Left lung (tissue), 10 donors: ENCODE data around the gene PSME3IP1. TPM values are rescaled to one million over a fixed set of nuclear protein-coding genes. Genes with fewer than 3 reads are reported as not detected.

ENCODE experiments used
- ATAC-seq: fragments of 200-7000 bp; cut with Tn5 transposase; one replicate; pipeline ENCODE4 v1.9.1; 2020; ENCODE audit warnings: moderate library complexity
- DNase-seq, 4 donors: peaks; one replicate each; pipeline ENCODE4 v3.0.0-alpha.2; 2013 to 2020
- H3K27ac ChIP-seq, 2 donors: fragments of 200-600 bp; sonication (generic) in 1 of 2; one replicate each; pipeline versions ENCODE4 v1.5.0 to v1.8.0; 2020 to 2021
- H3K27me3 ChIP-seq, 2 donors: fragments of 200-600 bp; sonication (generic) in 1 of 2; one replicate each; pipeline versions ENCODE4 v1.5.0 to v1.8.0; 2020 to 2021
- H3K36me3 ChIP-seq, 2 donors: fragments of 200-600 bp; sonication (generic) in 1 of 2; one replicate each; pipeline versions ENCODE4 v1.5.0 to v1.8.0; 2020 to 2021
- H3K4me1 ChIP-seq, 2 donors: fragments of 200-600 bp; one replicate each; pipeline ENCODE4 v1.8.0; 2021
- H3K4me3 ChIP-seq, 2 donors: fragments of 200-600 bp; sonication (generic) in 1 of 2; one replicate each; pipeline versions ENCODE4 v1.5.0 to v1.8.0; 2020 to 2021; ENCODE audit warnings: mild to moderate bottlenecking in 1 of 2
- H3K9me3 ChIP-seq, 2 donors: fragments of 200-600 bp; sonication (generic) in 1 of 2; one replicate each; pipeline versions ENCODE4 v1.5.0 to v1.8.0; 2020 to 2021
- CTCF ChIP-seq, 2 donors: fragments of 200-600 bp; sonication (generic) in 1 of 2; IDR thresholded peaks; one replicate each; pipeline versions ENCODE4 v1.5.0 to v1.8.0; 2021; ENCODE audit warnings: antibody characterized with exemption in 2 of 2
- intact Hi-C, 2 donors: fragments of 100-400 bp; cut with DNase I; formaldehyde crosslinking; loops; one replicate each; pipeline versions ENCODE4 v1.11.2 to v1.14.2; 2022
- polyA plus RNA-seq, 6 donors: library from polyadenylated mRNA; unstranded; fragments of 120-200 nt; gene quantifications; one replicate each; pipeline ENCODE4 v1.2.1, GENCODE V29; 2013; ENCODE audit not compliant: insufficient read length in 6 of 6
- total RNA-seq, 2 donors: library from RNA; stranded (reverse); fragmentation: NEBNext Ultra II Directional; extraction: Animal tissue kit (Norgen Biotek cat#: 25700); gene quantifications; one replicate each; pipeline ENCODE4 v1.2.1, GENCODE V29; 2021
- donor health status: DM: no; HTN: yes; CAD: no.
- donor health status: DM: no; HTN: no; CAD: no.

PSME3IP1 gene
- total and polyA plus RNA-seq, 8 donors, result 53.1 to 123 (median 104) TPM

- no peaks in the 10 kb centered on the region for H3K27me3 ChIP-seq
These were observed 22.0 kb downstream of the PSME3IP1 start for GRCh38 chr16:57163842-57164241.

GRCh38 chr16:57159447-57159846 lies 26.4 kb downstream of the PSME3IP1 start:
- H3K27me3 ChIP-seq, result no peaks in the 10 kb centered on the region
- H3K27ac ChIP-seq, result no peak overlapping the region
- no peak for DNase-seq
- intact Hi-C loops, result no loop called here
- H3K4me1 ChIP-seq, result peaks cover 0 to 19% of the 10 kb centered on the region in 2 donors
- no peak for ATAC-seq
- no peak overlapping the region for H3K4me3 ChIP-seq
- TF ChIP-seq CTCF (IDR thresholded peaks at IDR 0.05), result no peak
- no peaks in the 10 kb centered on the region for H3K9me3 ChIP-seq
- peaks cover 0 to 68% of the 10 kb centered on the region in 2 donors for H3K36me3 ChIP-seq

More at GRCh38 chr16:57163842-57164241, 22.0 kb downstream of the PSME3IP1 start:
- no peak overlapping the region for H3K4me3 ChIP-seq
- peaks cover 0 to 60% of the 10 kb centered on the region in 2 donors for H3K36me3 ChIP-seq
- H3K27ac ChIP-seq, result no peak overlapping the region
- no peak for ATAC-seq
- no peak for TF ChIP-seq CTCF (IDR thresholded peaks at IDR 0.05)
- peaks cover 10 to 36% of the 10 kb centered on the region in 2 donors for H3K4me1 ChIP-seq
- H3K9me3 ChIP-seq, result no peaks in the 10 kb centered on the region
- no peak for DNase-seq
- intact Hi-C loops, result loop anchor here in 1 of 2 donors (10.0 kb wide), 1 partner anchor 289 kb away; no protein-coding TSS in a partner anchor

- intact Hi-C loops, result no loop called here
- H3K36me3 ChIP-seq, result peaks cover 0 to 68% of the 10 kb centered on the region in 2 donors
- no peak overlapping the region for H3K4me3 ChIP-seq
- H3K4me1 ChIP-seq, result peaks cover 0 to 19% of the 10 kb centered on the region in 2 donors
- no peak overlapping the region for H3K27ac ChIP-seq
- no peaks in the 10 kb centered on the region for H3K9me3 ChIP-seq
- DNase-seq (no peak), ATAC-seq (no peak)
- H3K27me3 ChIP-seq, result no peaks in the 10 kb centered on the region
- no peak for TF ChIP-seq CTCF (IDR thresholded peaks at IDR 0.05)
These were observed 28.3 kb downstream of the PSME3IP1 start for GRCh38 chr16:57157533-57157932.

GRCh38 chr16:57156351-57156703 lies 29.5 kb downstream of the PSME3IP1 start:
- Histone ChIP-seq H3K4me1 (peaks cover 0 to 30% of the 10 kb centered on the region in 2 donors), H3K4me3 (no peak overlapping the region), H3K27ac (peak overlapping the region in 1 of 2 donors; percentile 42), H3K9me3 (no peaks in the 10 kb centered on the region), H3K36me3 (peaks cover 0 to 63% of the 10 kb centered on the region in 2 donors), H3K27me3 (no peaks in the 10 kb centered on the region)
- intact Hi-C loops, result no loop called here
- TF ChIP-seq CTCF (IDR thresholded peaks at IDR 0.05), result no peak
- ATAC-seq (no peak), DNase-seq (no peak)

- Histone ChIP-seq H3K9me3 (no peaks in the 10 kb centered on the region), H3K27ac (peak overlapping the region in 1 of 2 donors; percentile 42), H3K4me1 (peaks cover 0 to 29% of the 10 kb centered on the region in 2 donors), H3K4me3 (no peak overlapping the region), H3K27me3 (no peaks in the 10 kb centered on the region), H3K36me3 (peaks cover 0 to 62% of the 10 kb centered on the region in 2 donors)
- intact Hi-C loops, result no loop called here
- DNase-seq (no peak), ATAC-seq (no peak)
- no peak for TF ChIP-seq CTCF (IDR thresholded peaks at IDR 0.05)
These were observed 30.0 kb downstream of the PSME3IP1 start for GRCh38 chr16:57155702-57156350.
